Ureter (tissue), 1 donor: Measurements from ENCODE around the gene PWWP2B. TPM values are rescaled to one million over a fixed set of nuclear protein-coding genes. Genes with fewer than 3 reads are reported as not detected.

Source experiments
- DNase-seq: peaks from one replicate; pipeline ENCODE4 v3.0.0-alpha.2; 2020; ENCODE audit warnings: low spot score
- total RNA-seq: library from RNA; stranded (reverse); gene quantifications from one replicate; pipeline ENCODE4 v1.2.4, GENCODE V29; 2023
- donor health status: DM: yes; HTN: yes; CAD: no.

Gene PWWP2B
- 46.0 TPM for total RNA-seq

DNA sequence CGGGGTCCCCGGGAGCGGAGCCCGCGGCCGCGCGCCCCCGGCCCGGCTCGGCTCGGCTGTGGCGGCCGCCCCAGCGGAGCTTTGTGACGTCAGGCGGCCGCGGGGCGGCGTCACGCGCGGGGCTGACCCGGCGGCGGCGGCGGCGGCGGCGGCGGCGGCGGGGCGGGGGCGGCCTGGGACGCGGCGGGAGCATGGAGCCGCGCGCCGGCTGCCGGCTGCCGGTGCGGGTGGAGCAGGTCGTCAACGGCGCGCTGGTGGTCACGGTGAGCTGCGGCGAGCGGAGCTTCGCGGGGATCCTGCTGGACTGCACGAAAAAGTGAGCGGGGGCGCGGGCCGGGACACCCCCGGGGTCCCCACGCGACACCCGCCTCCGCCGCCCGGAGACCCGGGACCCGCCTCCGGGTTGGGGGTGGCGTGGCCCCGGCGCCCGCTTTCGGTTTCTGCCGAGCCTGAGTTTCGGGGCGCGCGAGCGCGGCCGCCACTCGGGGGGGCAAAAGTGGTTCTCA lies at the start of gene PWWP2B:
PWWP2B (plus strand) TSS at position 165 of the 506 bp plus-strand sequence; CDS start at position 192, 27 bp downstream.
- no peak for DNase-seq

- DNase-seq: no peak
Observed at GRCh38 chr10:132347211-132347930, 49.6 kb upstream of the PWWP2B start.

- no peak for DNase-seq
Observed at GRCh38 chr10:132347931-132348267, 49.1 kb upstream of the PWWP2B start.

DNA sequence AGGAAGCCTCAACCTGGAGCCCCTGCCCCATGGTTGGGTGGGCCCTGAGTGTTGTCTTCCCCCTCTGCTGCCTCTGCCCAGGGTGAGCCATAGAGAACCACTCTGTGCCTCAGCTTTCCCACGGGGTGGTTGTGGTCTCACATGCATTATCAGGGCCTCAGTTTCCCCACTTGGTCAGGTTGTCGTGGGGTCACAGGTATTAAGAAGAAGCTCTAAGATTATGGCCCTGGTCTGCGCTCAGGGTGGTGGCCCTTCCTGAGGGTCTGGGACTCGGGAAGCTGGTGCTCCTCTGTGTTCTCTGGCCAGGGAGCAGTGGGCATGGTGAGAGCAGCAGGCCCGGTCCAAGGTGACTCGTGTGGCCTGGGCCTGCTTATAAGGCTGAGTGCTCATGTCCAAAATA lies 47.2 kb upstream of the PWWP2B start:
- DNase-seq: no peak

GRCh38 chr10:132350391-132350790 lies 46.6 kb upstream of the PWWP2B start:
- no peak for DNase-seq

- no peak for DNase-seq
Observed at GRCh38 chr10:132350946-132351345, 46.1 kb upstream of the PWWP2B start.

DNA sequence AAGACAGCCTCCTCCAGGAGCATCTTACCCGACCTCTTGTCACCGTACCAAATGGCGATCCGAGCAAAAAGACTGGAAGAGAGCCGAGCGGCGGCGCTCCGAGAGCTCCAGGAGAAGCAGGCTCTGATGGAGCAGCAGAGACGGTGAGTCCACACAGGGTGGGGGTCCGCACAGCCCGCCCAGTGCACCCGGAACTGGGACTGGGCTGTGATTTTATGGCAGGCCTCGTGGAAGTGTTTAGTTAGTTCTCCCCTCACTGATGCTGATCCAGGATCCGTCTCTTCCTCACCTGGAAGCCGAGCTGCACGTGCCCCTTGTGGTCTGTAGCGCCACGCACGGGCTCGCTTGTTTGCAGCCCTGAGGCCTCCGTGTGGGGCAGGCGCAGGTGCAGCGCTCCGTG lies 45.4 kb upstream of the PWWP2B start:
- no peak for DNase-seq

GRCh38 chr10:132352462-132353308 lies 44.3 kb upstream of the PWWP2B start:
- peak; percentile 66 for DNase-seq

DNA sequence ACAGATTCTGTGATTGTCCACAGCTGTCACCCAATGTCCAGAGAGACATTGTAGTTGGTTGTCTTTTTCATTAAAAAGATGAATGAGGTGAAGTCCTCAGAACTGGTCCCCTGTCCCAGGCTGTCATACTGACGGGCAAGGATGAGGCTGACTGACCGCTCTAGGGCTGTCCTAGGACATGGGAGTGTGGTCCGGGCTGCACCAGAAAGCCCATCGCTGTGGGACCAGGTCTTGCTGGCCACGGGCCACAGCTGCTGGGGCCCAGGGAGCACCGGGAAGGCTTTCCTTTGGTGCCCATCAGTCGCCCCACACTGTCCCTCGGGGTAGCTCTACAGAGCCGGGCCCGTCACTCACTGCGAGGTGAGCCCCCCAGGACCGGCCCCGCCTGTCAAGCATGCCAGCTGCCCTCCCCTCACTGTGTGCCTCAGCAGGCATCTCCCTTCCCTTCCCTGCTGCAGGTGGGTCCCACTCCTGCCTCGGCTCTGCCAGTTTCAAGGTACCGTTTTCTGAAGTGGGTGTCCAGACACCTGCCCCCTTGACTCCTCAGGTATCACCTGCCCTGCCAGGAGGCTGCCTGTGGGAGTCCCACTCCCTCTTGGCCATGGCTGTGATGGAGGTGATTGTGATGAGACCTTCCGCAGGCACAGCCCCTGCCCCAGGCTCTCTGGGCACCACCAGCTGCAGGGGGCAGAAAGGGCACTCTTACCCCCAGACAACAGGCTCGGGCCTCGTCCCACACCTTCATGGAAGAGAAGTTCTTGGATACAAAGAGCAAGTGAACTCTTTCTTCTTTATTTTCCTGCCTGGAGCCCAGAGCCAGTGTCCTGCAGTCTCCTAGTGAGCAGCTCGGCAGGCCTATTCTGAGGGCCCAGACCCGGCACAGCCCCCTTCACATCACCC lies 43.3 kb upstream of the PWWP2B start:
- DNase-seq: no peak

DNA sequence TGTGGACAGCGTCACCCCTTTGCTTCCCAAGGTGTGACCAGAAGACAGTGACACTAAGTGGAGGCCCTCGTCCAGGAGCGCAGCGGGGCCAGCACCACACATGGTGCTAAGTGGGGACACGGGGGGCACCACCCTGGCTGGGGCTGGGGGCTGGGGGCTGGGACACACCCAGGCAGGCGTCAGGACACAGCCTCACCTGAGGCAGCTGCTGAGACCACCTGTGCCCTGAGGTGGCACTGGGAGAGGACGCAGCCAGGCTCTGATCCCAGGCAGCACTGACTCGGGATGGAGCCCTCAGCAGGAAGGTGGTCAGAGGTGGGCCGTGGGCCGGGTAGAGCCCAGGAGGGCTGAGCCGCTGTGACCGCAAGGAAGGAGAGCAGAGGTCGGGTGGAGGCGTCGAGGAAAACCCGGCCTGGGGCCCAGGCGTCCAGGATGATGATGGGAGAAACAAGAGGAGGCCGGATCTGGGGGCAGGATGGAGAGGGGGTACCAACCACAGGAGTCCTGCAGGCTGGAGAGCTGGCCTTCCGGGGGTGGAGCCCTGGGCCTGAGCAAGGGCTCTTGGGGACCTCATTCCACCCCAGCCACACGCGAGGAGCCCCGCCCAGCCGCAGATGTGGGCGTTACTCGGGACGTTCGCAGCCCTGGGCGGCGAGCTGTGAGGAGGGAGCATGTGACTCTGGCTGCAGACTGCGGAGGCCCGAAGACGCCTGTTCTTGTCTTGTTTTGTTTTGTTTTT lies 42.5 kb upstream of the PWWP2B start:
- DNase-seq: no peak

DNA sequence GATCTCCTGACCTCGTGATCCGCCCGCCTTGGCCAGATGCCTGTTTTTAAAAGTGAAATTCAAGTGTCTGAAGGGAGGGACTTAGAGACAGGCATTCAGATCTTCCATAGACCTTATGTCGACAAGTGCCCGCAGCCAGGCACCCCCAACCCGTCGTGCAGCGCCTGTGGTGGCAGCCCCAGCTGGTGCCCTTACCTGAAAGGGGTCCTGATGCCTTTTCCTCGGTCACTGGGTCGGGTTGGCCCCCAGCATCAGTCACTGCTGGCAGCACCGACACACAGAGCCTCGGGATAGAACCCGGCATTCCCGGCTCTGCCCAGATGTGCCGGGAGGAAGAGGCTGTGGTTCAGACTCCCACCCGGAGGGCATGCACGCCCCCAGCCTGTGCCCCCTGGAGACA lies 41.7 kb upstream of the PWWP2B start:
- no peak for DNase-seq

DNA sequence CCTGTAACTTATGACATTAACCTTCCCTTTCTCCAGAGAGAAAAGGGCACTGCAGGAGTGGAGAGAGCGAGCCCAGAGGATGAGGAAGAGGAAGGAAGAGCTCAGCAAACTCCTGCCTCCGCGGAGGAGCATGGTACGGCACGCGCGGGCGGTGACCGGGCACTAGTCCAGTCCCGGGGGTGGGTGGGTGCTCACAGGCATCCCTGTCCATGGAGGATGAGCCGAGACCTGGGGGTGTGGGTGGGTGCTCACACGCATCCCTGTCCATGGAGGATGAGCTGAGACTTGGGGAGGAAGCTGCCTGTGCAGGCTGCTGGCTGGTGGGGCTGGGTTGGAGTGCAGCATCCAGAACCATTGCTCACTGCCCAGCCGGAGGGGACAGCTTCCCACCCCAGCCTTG lies 41.2 kb upstream of the PWWP2B start:
- DNase-seq: no peak

GRCh38 chr10:132356621-132357195 lies 40.3 kb upstream of the PWWP2B start:
- DNase-seq: no peak

DNA sequence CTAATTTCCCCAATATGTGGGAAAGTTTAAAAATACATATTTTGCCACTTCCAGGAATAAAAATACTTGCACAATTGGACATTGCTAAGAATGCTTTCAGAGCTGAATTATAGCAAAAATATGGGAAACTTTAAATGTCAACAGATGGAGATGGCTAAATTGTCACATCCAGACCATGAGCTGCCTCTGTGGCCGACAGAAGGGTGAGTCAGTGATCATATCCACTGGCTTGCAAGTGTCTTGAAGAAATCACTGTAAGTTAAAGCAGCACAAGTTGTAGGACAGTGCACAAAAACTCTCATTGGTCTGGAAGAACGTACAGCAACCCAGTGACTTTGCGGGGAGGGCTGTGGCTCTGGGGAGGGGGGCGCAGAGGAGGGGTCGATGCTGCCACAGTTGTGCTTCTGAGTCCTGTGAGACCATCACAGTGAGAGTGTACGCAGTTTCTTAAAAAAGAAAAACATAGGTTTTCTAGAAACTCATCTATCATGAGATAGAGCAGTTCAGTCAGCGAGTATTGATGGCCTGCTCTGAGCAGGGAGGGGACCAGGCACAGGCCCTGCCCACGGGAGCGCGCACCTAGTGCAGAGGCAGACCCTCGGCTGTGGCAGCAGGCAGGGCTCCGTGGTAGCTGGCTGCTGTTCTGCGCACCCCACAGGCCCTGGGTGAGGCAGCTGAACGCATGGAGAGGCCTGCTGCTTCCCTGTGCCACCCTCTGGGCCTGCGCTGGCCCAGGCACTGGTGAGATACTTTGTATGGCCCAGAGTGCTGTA lies 39.5 kb upstream of the PWWP2B start:
- no peak for DNase-seq

GRCh38 chr10:132359305-132360040 lies 37.5 kb upstream of the PWWP2B start:
- no peak for DNase-seq

GRCh38 chr10:132360766-132361447 lies 36.1 kb upstream of the PWWP2B start:
- DNase-seq: no peak

DNA sequence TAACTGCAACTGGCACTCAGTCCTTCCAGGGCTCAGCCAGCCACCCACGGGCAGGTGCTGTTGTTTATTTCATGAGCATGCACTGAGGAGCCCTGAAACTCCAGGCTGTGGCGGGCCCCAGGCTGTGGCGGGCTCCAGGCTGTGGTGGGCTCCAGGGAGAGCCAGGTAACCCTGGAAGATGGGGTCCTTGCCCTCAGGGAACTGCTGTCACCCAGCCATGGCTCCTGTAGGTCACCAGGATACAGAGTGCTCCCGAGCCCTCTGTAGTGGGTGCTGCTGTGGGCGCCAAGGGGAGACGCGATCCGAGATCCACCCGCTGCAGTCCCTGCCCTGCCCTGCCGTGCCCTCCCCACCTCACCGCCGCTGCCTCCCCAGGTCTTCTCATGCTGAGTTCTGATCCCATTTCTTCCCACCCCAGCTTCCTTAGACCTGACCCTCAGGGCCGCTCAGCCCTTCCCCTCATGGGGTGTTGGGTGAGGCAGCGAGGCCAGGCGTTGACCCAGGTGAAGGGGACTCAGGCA lies 35.4 kb upstream of the PWWP2B start:
- DNase-seq: no peak

- DNase-seq: no peak
Observed at GRCh38 chr10:132362151-132362611, 34.8 kb upstream of the PWWP2B start.
